GM08714 (cell line): ENCODE measurements around the gene RTP3.
"Not testable (repeated sequence)": the region's sequence is repeated elsewhere in the genome, so short reads cannot be mapped to it uniquely, and the experiment has no call there.

Experiments used
- H3K4me3 ChIP-seq: fragments of 200-500 bp; sonication (Bioruptor generic); 2 replicates; pipeline ENCODE4 v1.5.1; 2014; ENCODE audit warnings: mild to moderate bottlenecking, low read length, inconsistent platforms
- ZNF274 ChIP-seq: IDR thresholded peaks from 2 replicates; pipeline ENCODE4 v1.6.1; 2012; ENCODE audit warnings: mild to moderate bottlenecking, low read depth, low read length

RTP3 gene

DNA sequence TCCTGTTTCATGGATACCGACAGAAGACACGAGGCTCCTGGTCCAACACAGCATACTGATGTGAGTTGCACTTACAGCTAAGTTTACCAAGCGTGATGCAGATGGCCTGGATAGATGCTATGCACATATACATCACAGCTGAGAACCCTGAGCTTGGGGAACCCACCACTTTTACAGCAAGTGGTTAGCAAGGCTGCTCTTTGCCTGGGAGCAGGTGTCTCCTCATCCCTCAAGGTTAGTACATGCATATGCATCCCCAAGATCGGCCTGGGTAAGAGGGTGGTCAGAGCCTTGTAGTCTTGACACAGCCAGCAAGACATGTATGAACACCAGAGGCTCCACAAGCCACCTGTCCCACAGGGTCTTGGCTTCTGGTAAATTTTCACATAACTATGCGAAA, 40.0 kb downstream of the RTP3 start:
- peak overlapping the region; percentile 30; the same call in 1 of the 2 replicates for H3K4me3 ChIP-seq
- TF ChIP-seq ZNF274 = no peak

DNA sequence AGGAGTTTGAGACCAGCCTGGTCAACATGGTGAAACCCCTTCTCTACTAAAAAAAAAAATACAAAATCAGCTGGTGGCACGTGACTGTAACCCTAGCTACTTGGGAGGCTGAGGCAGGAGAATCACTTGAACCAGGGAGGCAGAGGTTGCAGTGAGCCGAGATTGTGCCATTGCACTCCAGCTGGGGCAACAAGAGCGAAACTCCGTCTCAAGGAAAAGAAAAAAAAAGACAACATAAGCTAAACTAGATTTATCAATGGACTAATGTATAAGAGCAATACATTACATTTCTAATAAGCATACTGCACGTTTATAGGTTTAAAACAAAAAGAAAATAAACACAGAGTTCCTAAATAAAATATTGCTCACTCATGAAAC, 40.6 kb downstream of the RTP3 start:
- peak overlapping the region; percentile 30; the same call in 1 of the 2 replicates for H3K4me3 ChIP-seq

- no peak overlapping the region; the same call in 1 of the 2 replicates for H3K4me3 ChIP-seq
- no peak for TF ChIP-seq ZNF274
These were observed 41.1 kb downstream of the RTP3 start for GRCh38 chr3:46538803-46539442.

DNA sequence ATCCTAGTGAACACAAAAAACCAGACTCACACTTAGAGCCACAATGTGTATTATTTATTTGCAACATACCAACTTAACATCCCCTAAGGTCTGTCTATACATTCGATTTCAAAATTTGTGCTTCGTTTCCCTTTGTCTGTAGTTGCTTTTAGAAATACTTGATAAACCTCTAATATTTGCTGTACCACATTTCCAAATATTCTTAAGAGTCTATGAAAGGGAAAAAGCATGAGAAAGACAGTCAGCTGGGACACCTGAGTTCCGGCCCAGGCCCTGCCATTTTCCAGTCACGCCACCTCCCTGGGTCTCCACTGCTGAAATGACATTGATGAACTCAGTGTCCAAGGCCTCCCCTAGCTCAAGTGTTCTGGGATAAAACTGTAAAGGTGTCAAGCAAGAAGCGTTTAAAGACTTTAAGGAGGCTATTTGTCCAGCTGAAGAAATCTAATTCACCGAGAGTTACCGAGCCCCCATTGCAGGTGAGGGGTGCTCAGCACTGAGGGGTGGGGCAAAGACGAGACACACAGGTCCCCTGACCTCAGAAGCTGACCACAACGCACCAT, 41.7 kb downstream of the RTP3 start:
- TF ChIP-seq ZNF274 = no peak
- no peak overlapping the region; the same call in 1 of the 2 replicates for H3K4me3 ChIP-seq

DNA sequence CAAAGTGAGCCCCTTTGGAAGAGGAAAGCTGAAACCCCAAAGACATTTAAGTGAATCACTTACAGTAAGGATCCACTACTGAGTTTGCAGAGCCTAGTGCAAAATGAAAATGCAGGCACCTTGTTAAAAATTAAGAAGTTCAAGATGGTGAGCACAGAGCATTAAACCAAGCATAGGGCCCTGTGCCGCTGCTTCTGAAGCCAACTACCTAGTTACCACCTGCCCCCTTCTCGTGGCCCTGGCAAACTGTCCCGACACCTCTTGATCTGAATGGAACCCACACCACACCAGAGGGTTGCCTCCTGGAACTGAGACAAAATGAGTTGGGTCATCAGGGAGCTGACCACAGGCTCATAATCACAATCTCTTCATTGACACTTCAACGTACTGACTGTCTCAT, 42.8 kb downstream of the RTP3 start:
- TF ChIP-seq ZNF274 = no peak
- H3K4me3 ChIP-seq = no peak overlapping the region

GRCh38 chr3:46541835-46542234, 44.1 kb downstream of the RTP3 start:
- no peak overlapping the region for H3K4me3 ChIP-seq

DNA sequence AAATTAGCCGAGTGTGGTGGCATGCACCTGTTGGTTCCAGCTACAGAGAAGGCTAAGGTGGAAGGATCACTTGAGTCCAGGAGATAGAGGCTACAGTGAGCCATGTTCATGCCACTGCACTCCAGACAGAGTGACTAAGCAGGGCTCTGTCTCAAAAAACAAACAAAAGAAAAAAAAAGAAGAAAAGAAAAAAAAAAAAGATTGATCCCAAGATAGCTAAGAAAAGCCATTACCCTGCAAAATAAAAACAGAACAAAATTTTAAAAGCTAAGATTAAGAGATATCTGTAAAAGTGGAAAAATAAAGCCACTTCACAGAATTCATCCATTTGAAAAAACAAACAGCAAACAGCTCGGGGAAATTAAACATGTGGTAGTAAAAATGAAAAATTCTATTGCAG, 44.6 kb downstream of the RTP3 start:
- H3K4me3 ChIP-seq = no peak overlapping the region
- TF ChIP-seq ZNF274 = no peak

More at GRCh38 chr3:46541835-46542234, 44.1 kb downstream of the RTP3 start:
- no peak for TF ChIP-seq ZNF274

DNA sequence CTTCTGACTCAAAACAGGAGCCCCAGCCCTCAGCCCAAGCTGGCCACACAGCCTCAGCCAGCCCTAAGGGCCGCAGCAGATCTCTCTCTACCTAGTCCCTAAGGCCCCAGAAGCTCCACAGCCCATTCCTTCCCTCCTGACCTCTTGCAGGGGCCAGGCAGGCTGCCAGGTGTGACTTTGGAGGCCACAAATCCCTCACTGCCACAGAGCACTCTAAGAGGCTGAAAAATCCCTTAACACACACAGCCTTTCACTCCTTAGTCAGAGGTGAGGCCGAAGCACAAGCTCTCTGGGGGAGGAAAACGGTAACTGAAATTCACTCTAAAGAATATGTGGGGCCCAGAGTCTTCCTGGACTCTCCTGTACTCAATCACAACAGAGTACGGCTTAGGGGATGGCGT, 45.0 kb downstream of the RTP3 start:
- no peak for TF ChIP-seq ZNF274
- no peak overlapping the region for H3K4me3 ChIP-seq

DNA sequence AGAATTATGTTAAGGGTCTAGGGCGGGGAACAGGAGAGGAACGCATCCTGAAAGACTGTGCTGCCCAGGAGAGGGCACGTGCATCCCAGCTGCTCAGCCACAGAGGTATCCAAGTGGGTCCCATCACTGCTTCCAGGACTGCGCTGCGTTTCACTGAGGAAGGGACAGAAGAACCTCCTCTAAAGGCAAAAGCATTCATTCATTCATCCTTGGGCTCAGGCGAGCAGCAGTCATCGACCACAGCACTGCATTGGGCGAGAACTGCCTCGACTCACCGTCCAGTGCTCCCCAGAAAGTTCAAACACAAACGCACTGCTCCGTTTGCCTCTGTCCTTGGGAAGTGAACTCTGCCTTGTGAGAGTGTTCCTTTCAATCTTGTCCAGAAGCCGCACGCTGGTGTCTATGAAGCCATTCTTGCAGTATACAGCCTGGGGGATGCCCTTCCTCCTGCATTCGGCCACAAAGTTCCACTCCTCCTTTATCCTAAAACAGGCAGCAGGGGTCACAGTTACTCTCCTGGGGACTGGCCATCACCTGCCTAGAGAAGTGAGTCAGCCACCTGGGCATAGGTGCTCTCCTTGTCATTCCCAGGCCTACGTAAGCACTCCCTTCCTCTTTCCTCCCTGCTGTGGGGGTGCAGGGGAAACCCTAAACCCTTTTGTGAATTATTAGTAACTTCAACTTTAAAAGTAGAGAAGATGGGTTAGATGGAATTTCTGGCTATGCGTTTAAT, 47.2 kb downstream of the RTP3 start:
- TF ChIP-seq ZNF274 = no peak
- H3K4me3 ChIP-seq = no peak overlapping the region

- H3K4me3 ChIP-seq = no peak overlapping the region
- no peak for TF ChIP-seq ZNF274
These were observed 48.2 kb downstream of the RTP3 start for GRCh38 chr3:46545818-46546630.

DNA sequence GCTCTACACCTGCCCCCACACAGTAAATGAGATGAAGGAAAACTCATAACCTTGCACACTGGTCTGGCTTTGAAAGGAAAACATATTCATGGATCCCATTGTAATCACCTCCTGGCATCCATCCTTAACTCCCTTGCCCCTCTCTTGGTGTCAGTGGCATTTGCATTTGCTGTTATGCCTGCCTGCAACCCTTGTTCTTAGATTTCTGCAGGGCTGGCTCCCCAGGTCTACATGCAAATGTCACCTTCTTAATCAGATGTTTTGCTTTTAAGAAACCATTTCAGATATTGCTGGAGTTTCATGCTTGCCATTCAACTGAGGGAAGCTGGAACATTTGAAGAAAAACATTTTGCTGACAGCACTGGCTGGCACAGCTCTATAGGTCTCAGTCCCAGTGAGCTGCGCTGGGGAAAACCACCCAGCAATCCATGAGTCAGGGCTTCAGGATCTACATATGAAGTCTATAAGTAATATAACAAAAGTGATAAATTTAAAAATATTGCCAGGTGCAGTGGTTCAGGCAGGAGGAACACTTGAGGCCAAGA, 49.2 kb downstream of the RTP3 start:
- no peak for TF ChIP-seq ZNF274
- H3K4me3 ChIP-seq = no peak overlapping the region

DNA sequence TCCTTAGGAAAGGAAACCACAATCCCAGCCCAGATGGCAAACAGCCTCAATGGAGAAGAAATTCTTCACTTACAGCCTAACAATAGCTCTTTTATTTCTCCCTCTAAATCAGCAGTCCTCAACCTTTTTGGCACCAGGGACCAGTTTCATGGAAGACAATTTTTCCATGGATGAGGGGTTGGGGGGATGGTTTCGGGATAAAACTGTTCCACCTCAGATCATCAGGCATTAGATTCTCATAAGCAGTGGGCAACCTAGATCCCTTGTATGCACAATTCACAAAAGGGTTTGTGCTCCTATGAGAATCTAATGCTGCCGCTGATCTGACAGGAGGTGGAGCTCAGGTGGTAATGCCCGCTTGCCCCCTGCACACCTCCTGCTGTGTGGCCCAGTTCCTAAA, 50.8 kb downstream of the RTP3 start:
- H3K4me3 ChIP-seq = not testable (repeated sequence)

DNA sequence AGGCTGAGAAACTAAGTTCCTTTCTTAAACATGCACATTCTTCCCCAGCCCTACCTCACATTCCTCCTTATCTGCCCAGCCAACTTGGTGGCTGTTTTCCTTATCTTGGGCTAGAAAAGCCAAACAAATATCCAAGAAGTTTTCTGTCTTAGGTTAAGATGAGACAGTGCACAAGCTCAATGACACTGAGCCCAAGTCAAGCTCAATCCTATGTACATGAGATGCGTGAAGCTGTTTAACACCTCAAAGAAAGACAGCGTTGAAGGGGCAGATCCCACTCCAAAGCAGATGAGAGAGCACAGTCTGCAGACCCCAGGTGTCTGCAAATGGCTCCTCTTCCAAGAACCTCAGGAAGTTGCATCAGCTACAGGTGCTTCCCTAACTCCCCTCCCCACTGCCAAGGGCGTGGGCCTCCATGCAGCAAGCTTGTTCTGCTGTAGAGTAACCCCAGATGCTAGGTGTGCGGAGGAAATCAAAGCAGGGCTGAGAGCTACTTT, 51.7 kb downstream of the RTP3 start:
- no peak overlapping the region for H3K4me3 ChIP-seq
- TF ChIP-seq ZNF274 = no peak

DNA sequence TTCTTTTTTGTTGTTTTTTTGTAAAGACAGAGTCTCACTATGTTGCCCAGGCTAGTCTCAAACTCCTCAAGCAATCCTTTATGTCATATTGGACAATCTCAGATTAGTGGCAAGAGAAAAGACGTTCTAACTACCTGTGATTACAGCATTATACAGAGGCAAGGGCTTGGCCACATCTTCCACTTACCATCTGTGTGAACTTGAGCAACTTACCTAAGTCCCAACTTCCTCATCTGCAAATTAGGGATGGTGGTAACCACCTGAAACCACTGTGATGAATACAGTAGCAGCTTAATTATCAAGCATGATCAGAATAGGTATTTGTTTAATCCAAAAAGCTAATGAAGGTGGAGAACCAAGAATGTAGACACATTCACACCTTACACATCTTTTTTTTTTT, 52.2 kb downstream of the RTP3 start:
- TF ChIP-seq ZNF274 = no peak
- H3K4me3 ChIP-seq = no peak overlapping the region
